Measurements from ENCODE around the gene TBC1D13.

The TBC1D13 gene

GRCh38 chr9:128818099-128818838 is 31.2 kb downstream of the TBC1D13 start, which contains the start of gene ENDOG:
TSS of gene ENDOG (plus strand) at chr9:128818500. CDS start at chr9:128818685, 185 bp downstream.
- Histone ChIP-seq H3K9ac (peak within 1 kb of the TSS; percentile 81 to 93 (median 89)), H3K4me3 (peak within 1 kb of the TSS; percentile 76 to 94 (median 81)), H4K20me1 (peaks cover 0 to 44% (median 42%) of the 10 kb centered on the region in 11 experiments; a peak in 19 of 22 replicates), H3K4me1 (peaks cover 16 to 29% (median 19%) of the 10 kb centered on the region in 10 experiments), H3K9me3 (replicated peaks in 1 of 11) (no peaks in the 10 kb centered on the region), H3K4me2 (peak within 1 kb of the TSS; percentile 87 to 100 (median 97)), H3K36me3 (peaks cover 24 to 36% (median 28%) of the 10 kb centered on the region in 11 experiments), H3K27me3 (no peaks in the 10 kb centered on the region), H3K27ac (peak within 1 kb of the TSS; percentile 80 to 90 (median 85))
- TF ChIP-seq Cebpa-rat (IDR thresholded peaks at IDR 0.05) = no peak

DNA sequence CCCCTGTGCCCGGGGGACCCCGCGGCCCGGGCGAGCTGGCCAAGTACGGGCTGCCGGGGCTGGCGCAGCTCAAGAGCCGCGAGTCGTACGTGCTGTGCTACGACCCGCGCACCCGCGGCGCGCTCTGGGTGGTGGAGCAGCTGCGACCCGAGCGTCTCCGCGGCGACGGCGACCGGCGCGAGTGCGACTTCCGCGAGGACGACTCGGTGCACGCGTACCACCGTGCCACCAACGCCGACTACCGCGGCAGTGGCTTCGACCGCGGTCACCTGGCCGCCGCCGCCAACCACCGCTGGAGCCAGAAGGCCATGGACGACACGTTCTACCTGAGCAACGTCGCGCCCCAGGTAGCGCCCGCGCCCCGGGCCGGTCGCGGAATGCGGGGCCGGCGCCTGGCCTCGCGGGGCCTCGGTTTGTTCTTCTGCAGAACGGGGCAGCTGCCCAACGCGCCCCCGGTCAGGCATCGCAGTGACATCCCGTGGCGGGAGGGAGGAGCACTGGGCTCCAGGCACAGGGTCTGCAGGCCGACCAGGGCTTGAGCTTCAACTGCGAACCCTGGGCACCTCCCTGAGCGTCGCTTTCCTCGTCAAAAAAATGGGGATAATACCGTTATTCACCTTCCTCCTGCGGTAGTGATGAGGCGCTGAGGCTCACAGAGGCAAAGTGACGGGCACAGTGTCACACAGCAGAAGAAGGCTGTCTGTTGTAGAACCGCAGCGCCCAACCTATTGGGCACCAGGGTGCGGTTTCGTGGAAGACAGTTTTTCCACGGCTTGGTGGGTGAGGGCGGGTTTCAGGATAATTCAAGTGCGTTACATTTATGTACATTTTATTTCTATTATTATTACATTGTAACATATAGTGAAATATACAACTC is 32.0 kb downstream of the TBC1D13 start:
- Histone ChIP-seq H3K4me2 (peak overlapping the region; percentile 87 to 100 (median 97)), H3K4me1 (peaks cover 16 to 29% (median 19%) of the 10 kb centered on the region in 10 experiments), H3K36me3 (peaks cover 31 to 44% (median 36%) of the 10 kb centered on the region in 11 experiments), H4K20me1 (peaks cover 0 to 52% (median 47%) of the 10 kb centered on the region in 11 experiments; a peak in 19 of 22 replicates), H3K4me3 (peak overlapping the region; percentile 76 to 94 (median 81)), H3K9me3 (replicated peaks in 1 of 11) (no peaks in the 10 kb centered on the region), H3K27ac (peak overlapping the region; percentile 80 to 90 (median 85)), H3K27me3 (no peaks in the 10 kb centered on the region), H3K9ac (peak overlapping the region; percentile 81 to 93 (median 89))
- no peak for TF ChIP-seq Cebpa-rat (IDR thresholded peaks at IDR 0.05)

DNA sequence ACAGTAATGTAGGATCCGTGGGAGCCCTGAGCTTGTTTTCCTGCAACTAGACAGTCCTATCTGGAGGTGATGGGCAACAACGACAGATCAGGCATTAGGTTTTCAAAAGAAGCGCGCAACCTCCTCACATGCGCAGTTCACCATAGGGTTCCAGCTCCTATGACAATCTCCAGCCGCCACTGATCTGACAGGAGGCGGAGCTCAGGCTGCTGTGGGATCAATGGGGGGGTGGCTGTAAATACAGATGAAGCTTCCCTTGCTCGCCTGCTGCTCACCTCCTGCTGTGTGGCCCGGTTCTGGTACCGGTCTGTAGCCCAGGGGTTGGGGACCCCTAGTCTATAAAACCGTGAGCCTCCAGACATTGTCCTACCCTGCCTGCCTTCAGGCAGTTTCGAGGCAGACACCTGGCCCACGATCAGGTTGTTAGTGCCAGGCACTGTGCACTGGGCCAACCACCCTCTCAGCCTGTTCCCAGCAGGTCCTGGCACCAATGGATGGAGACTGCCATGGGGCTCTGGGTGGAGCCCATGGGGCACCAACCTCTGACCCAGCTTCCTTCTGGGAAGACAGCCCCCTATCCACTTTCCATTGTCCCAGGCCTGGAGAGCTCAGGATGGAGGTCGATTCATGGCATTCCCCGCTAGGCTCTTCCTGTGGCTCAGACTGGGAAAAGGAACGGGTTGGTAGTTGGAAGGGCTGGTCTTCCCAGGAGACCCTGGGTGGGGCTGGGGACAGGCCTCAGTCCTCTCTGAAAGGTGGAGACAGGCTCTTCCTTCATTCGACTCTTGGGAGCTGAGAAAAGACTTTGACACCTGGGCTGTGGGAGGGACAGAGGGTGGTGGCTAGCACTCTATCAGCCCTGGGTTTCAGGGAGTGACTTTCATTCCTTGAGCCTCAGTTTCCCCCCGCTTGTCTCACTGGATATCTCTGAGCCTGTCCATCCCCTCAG is 32.9 kb downstream of the TBC1D13 start:
- H3K27ac ChIP-seq = no peak overlapping the region

GRCh38 chr9:128820665-128821583 is 33.9 kb downstream of the TBC1D13 start:
- Histone ChIP-seq H3K36me3 (peaks cover 49 to 63% (median 54%) of the 10 kb centered on the region in 11 experiments), H3K27ac (no peak overlapping the region), H3K9me3 (replicated peaks in 1 of 11) (no peaks in the 10 kb centered on the region), H3K9ac (0 out of 22 replicates have a peak overlapping the region, but pooled peaks of 1 of the 11 experiments have one; percentile 89), H3K4me1 (peaks cover 16 to 29% (median 19%) of the 10 kb centered on the region in 10 experiments), H3K4me2 (peak overlapping the region in 10 of 11 experiments; percentile 87 to 100 (median 98); a peak in 12 of 22 replicates), H3K27me3 (no peaks in the 10 kb centered on the region), H4K20me1 (peaks cover 0 to 70% (median 62%) of the 10 kb centered on the region in 11 experiments; a peak in 19 of 22 replicates), H3K4me3 (no peak overlapping the region)
- TF ChIP-seq Cebpa-rat (IDR thresholded peaks at IDR 0.05) = no peak

More for the DNA sequence above, 32.9 kb downstream of the TBC1D13 start:
- peak overlapping the region; percentile 87 to 100 (median 97) for H3K4me2 ChIP-seq
- H3K9ac ChIP-seq = peak overlapping the region in 9 of 11 experiments; percentile 81 to 93 (median 89); a peak in 12 of 22 replicates
- peaks cover 40 to 53% (median 45%) of the 10 kb centered on the region in 11 experiments for H3K36me3 ChIP-seq
- peaks cover 16 to 29% (median 19%) of the 10 kb centered on the region in 10 experiments for H3K4me1 ChIP-seq
- peak overlapping the region; percentile 76 to 94 (median 81); a peak in 19 of 20 replicates for H3K4me3 ChIP-seq
- no peaks in the 10 kb centered on the region for H3K27me3 ChIP-seq
- no peak for TF ChIP-seq Cebpa-rat (IDR thresholded peaks at IDR 0.05)
- H3K9me3 ChIP-seq (replicated peaks in 1 of 11) = no peaks in the 10 kb centered on the region
- peaks cover 0 to 61% (median 55%) of the 10 kb centered on the region in 11 experiments; a peak in 19 of 22 replicates for H4K20me1 ChIP-seq

DNA sequence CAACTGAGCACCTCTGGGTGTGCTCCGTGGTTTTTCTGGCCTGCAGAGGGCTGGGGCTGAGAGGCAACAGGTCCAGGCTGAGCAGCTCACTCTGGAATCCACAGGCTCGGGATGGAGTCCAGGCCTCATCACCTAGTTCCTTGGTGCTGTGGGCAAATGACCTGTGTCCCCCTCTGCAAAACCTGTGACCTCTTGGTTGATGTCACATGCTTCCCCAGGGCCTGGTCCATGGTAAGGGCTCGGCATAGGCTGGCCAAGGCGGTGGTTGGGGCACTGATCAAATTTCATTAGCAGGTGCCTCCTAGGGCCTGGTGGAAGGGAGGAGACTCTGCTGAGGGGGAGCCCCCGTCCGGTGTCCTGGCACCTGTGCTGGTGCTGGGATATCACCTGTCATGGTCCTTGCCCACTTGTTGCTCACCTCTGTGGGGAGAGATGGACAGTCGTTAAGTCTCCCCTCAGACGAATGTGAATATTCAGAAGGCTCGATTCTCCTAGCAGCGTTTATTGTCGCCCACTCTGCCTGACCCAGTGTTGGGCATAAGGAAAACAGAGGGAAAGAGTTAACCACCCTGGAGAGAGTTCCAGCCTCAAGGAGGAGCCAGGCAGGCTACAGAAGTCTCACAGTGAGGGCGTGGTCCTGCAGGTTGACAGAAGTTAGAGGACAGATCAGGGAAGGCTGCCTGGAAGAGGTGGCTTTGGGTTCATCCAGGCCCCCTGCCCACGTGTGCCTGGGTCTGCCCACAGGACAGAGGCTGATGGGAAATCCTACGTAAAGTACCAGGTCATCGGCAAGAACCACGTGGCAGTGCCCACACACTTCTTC is 34.7 kb downstream of the TBC1D13 start:
- TF ChIP-seq Cebpa-rat (IDR thresholded peaks at IDR 0.05) = no peak
- H3K4me1 ChIP-seq = peaks cover 16 to 29% (median 19%) of the 10 kb centered on the region in 10 experiments
- H3K9me3 ChIP-seq (replicated peaks in 1 of 11) = no peaks in the 10 kb centered on the region
- H3K36me3 ChIP-seq = peaks cover 58 to 71% (median 63%) of the 10 kb centered on the region in 11 experiments
- H4K20me1 ChIP-seq = peaks cover 0 to 78% (median 71%) of the 10 kb centered on the region in 11 experiments; a peak in 19 of 22 replicates
- H3K4me2 ChIP-seq = no peak overlapping the region
- no peak overlapping the region for H3K4me3 ChIP-seq
- H3K27ac ChIP-seq = no peak overlapping the region
- no peaks in the 10 kb centered on the region for H3K27me3 ChIP-seq
- H3K9ac ChIP-seq = no peak overlapping the region

GRCh38 chr9:128822407-128823042 is 35.5 kb downstream of the TBC1D13 start:
- H3K4me1 ChIP-seq = peaks cover 16 to 27% (median 20%) of the 10 kb centered on the region in 10 experiments

More at GRCh38 chr9:128822407-128823042, 35.5 kb downstream of the TBC1D13 start:
- no peak overlapping the region for H3K27ac ChIP-seq
- no peaks in the 10 kb centered on the region for H3K27me3 ChIP-seq
- TF ChIP-seq Cebpa-rat (IDR thresholded peaks at IDR 0.05) = no peak
- no peak overlapping the region for H3K4me3 ChIP-seq
- no peak overlapping the region for H3K4me2 ChIP-seq
- H4K20me1 ChIP-seq = peaks cover 0 to 85% (median 73%) of the 10 kb centered on the region in 11 experiments; a peak in 19 of 22 replicates
- H3K9me3 ChIP-seq (replicated peaks in 1 of 11) = no peaks in the 10 kb centered on the region
- no peak overlapping the region for H3K9ac ChIP-seq
- peaks cover 65 to 79% (median 70%) of the 10 kb centered on the region in 11 experiments for H3K36me3 ChIP-seq

All from BLaER1 treated with 17β-estradiol and CSF1 and Interleukin-3, amounts not matched to agents 10 nM and 100 nM (cell line).